ENCODE data around the gene RGL4. TPM values are rescaled to one million over a fixed set of nuclear protein-coding genes. Genes with fewer than 3 reads are reported as not detected.
"Not testable (repeated sequence)": the region's sequence is repeated elsewhere in the genome, so short reads cannot be mapped to it uniquely, and the experiment has no call there.

Gene RGL4
- 1 to 10 TPM in 2 of 4 donors, under 1 TPM in 1, not detected in 1; 0.38 to 6.9 (median 1.3) TPM for total RNA-seq

GRCh38 chr22:23690713-23691112, at the start of gene RGL4:
RGL4 (plus strand) TSS chr22:23691013; CDS start chr22:23692031, 1,018 bp downstream.
- ATAC-seq (ENCODE audit: low FRiP score) (no peak), DNase-seq (ENCODE audit: low spot score) (no peak)
- TF ChIP-seq CTCF (IDR thresholded peaks at IDR 0.05), result no peak

GRCh38 chr22:23646526-23646925, 44.3 kb upstream of the RGL4 start:
- not testable (repeated sequence) for DNase-seq (ENCODE audit: low spot score); ATAC-seq (ENCODE audit: low FRiP score)

- ATAC-seq (ENCODE audit: low FRiP score), result no peak
- TF ChIP-seq CTCF (IDR thresholded peaks at IDR 0.05), result no peak
- no peak for DNase-seq (ENCODE audit: low spot score)
Observed at GRCh38 chr22:23649071-23649501, 41.7 kb upstream of the RGL4 start.

GRCh38 chr22:23651676-23652075, 39.1 kb upstream of the RGL4 start:
- ATAC-seq (ENCODE audit: low FRiP score) (no peak), DNase-seq (ENCODE audit: low spot score) (no peak)
- TF ChIP-seq CTCF (IDR thresholded peaks at IDR 0.05), result no peak

- TF ChIP-seq CTCF (IDR thresholded peaks at IDR 0.05), result no peak
- DNase-seq (ENCODE audit: low spot score), result no peak
- no peak for ATAC-seq (ENCODE audit: low FRiP score)
Observed at GRCh38 chr22:23652286-23652685, 38.5 kb upstream of the RGL4 start.

- no peak for TF ChIP-seq CTCF (IDR thresholded peaks at IDR 0.05)
- DNase-seq (ENCODE audit: low spot score) (no peak), ATAC-seq (ENCODE audit: low FRiP score) (no peak)
Observed at GRCh38 chr22:23652711-23653110, 38.1 kb upstream of the RGL4 start.

- DNase-seq (ENCODE audit: low spot score) (no peak), ATAC-seq (ENCODE audit: low FRiP score) (no peak)
- no peak for TF ChIP-seq CTCF (IDR thresholded peaks at IDR 0.05)
Observed at GRCh38 chr22:23655891-23656475, 34.8 kb upstream of the RGL4 start.

All from omental fat pad (tissue), 4 donors.